Activated CD4-positive, alpha-beta T cell treated with anti-CD3 and anti-CD28 coated beads, Interleukin-2, amount 50 U/mL, for 24 hours (primary cell): ENCODE data around the gene NOTCH4.
"Not testable (repeated sequence)": the region's sequence is repeated elsewhere in the genome, so short reads cannot be mapped to it uniquely, and the experiment has no call there.

ENCODE experiments used
- DNase-seq, 2 donors: peaks; one replicate each; pipeline ENCODE4 v3.0.0-alpha.2; 2020; ENCODE audit warnings: low read depth in 1 of 2, low spot score in 1 of 2

NOTCH4 gene

GRCh38 chr6:32223258-32224235 is at the start of gene NOTCH4:
NOTCH4 (minus strand) TSS chr6:32224067; CDS start chr6:32223928, 139 bp downstream.
- DNase-seq = no peak

GRCh38 chr6:32271429-32271828 is 47.6 kb upstream of the NOTCH4 start:
- DNase-seq = no peak

GRCh38 chr6:32268459-32268858 is 44.6 kb upstream of the NOTCH4 start:
- DNase-seq = not testable (repeated sequence)

- no peak for DNase-seq
Observed at GRCh38 chr6:32267035-32267434, 43.2 kb upstream of the NOTCH4 start.

GRCh38 chr6:32257262-32257661 is 33.4 kb upstream of the NOTCH4 start:
- not testable (repeated sequence) for DNase-seq

- peak; percentile 36 to 68 for DNase-seq
Observed at GRCh38 chr6:32255199-32256153, 31.6 kb upstream of the NOTCH4 start.

GRCh38 chr6:32254761-32255198 is 30.9 kb upstream of the NOTCH4 start:
- no peak for DNase-seq

GRCh38 chr6:32252331-32253009 is 28.6 kb upstream of the NOTCH4 start:
- DNase-seq = no peak

DNA sequence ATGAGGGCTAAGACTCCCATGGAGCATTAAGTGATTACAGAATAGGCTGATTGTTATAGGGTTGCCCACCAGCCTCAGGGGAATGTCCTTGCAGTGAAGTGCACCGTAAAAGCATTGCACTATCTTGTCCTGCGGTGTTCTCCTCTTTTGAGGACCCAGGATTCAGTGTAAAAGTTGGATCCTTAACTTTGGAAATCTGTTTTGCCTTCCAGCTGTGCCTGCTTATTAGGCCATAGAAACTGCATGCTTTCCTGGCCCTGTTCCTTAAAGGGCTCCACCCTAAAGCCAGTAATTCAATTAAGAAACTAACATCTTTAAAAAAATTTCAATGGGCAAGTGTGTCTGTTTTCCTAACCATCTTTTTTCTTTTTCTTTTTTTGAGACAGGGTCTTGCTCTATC is 25.4 kb upstream of the NOTCH4 start:
- no peak for DNase-seq

- DNase-seq = no peak
Observed at GRCh38 chr6:32247401-32247800, 23.5 kb upstream of the NOTCH4 start.

DNA sequence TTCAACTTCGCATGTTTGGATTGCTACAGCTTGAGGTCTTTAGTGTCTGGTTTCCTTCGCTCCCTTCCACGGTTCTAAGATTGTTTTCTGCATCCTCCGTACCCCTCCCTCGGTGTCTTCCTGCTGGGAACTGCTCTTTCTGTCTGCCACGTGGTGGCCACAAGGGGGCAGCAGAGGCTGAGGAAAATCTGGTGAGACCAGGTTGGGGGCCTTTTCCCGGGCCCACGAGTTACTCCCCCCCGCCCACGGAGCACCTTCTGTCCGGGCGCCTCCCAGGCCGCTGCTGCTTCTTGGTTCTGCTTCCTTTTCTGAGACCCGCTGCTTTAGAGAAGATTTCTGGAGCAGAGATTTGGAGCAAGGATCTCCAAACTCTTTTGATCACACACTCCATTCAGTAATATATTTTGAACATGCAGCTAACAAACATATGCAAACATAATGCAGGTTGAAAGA is 21.1 kb upstream of the NOTCH4 start:
- peak; percentile 51 to 53 for DNase-seq

GRCh38 chr6:32244270-32244669 is 20.4 kb upstream of the NOTCH4 start:
- no peak for DNase-seq

GRCh38 chr6:32242318-32242813 is 18.5 kb upstream of the NOTCH4 start:
- not testable (repeated sequence) for DNase-seq

- DNase-seq = no peak
Observed at GRCh38 chr6:32240686-32241085, 16.8 kb upstream of the NOTCH4 start.

DNA sequence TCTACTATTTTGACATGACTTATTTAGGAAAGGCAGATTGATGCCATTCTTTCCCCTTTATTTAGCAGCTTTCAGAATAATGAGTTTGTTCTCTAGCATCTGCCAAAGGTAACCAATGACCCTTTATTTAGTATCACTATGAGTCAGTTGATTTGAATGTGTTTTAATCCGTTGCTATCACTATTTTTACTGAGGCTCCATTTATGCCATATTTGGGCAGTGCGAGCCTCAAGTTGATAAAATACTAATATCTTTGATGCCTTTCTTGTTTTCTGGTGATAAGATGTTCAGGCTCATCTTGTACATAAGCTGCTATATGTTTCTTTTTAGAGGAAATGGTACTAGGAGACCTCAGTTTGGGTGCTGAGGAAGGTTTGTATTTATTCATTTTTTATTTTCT is 15.6 kb upstream of the NOTCH4 start:
- DNase-seq = no peak

- no peak for DNase-seq
Observed at GRCh38 chr6:32234934-32235333, 11.1 kb upstream of the NOTCH4 start.

GRCh38 chr6:32226434-32226833 is 2.6 kb upstream of the NOTCH4 start:
- no peak for DNase-seq

DNA sequence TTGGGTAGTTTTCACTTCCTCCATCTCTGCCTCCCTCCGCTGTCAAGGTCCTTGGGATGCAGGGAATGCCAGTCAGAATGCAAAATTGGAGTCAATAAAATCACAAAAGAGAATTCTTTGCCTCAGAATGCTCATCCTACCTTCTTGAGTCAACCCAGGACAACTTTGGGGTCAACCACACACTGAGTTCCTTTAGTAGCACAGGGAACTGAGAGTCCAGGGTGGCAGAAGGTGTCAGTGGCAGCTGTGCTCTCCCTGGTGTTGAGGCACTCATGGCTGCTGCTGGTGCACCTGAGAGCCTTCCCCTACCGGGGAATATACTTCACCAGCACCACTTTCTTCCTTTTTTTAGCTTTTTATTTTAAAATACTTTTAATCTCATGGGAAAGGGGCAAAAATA is 829 bp upstream of the NOTCH4 start:
- DNase-seq = no peak

GRCh38 chr6:32222333-32223230 is 1.3 kb downstream of the NOTCH4 start:
- no peak for DNase-seq

DNA sequence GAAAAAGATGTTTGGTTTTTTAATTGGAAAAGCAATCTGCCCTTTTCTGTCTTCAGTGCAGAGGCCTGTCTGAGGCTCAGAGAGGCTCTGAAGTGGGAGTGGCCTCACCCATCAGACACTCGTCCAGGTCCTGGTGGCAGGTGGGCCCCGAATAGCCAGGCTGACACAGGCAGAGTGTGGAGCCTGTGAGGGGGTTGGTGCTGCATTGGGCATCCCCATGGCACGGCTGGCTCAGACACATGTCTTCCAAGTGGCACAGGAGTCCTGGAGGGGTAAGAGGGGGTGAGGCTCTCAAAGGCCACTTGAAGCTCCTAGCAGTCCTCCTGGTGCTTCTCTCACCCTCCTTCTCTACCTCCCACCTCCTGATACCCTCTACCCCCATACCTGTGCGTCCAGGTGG is 3.8 kb downstream of the NOTCH4 start:
- no peak for DNase-seq
